H1 (cell line): ENCODE results near the gene POU2F1. TPM values are rescaled to one million over a fixed set of nuclear protein-coding genes. Genes with fewer than 3 reads are reported as not detected.
A peak's percentile ranks its signal among the peaks of the same experiment; 100 is the strongest.

Experiments
- CTCF ChIA-PET: fragments of 300-600 bp; sonication (Branson Sonifier 250); formaldehyde crosslinking; loops from one replicate; lab custom pipeline; 2021; ENCODE audit not compliant: partially characterized antibody; lab: Charles Lee
- POLR2A ChIA-PET: fragments of 300-600 bp; sonication (Branson Sonifier 250); formaldehyde crosslinking; loops from one replicate; lab custom pipeline; 2021; ENCODE audit warnings: inconsistent platforms; ENCODE audit not compliant: partially characterized antibody; lab: Charles Lee
- DNase-seq, 2 experiments: peaks; one replicate each; pipeline versions ENCODE4 v3.0.0 to v3.0.0-alpha.2; 2010 to 2022; ENCODE audit warnings: low spot score in 2 of 2, low read depth in 1 of 2, mixed read lengths in 1 of 2
- FAIRE-seq: peaks from 2 replicates; lab custom pipeline; 2011; peaks lifted over from hg19 to GRCh38; lab: Jason Lieb, UNC
- H2AFZ ChIP-seq: 2 replicates; pipeline ENCODE4 v1.8.1; 2012; ENCODE audit warnings: low read length, inconsistent platforms
- H2AK5ac ChIP-seq: 2 replicates; pipeline ENCODE4 v1.6.1; 2013; ENCODE audit warnings: low read depth, low read length
- H2BK120ac ChIP-seq: replicated peaks from 2 replicates; pipeline ENCODE3; 2013; ENCODE audit warnings: low read depth, low read length, inconsistent platforms
- H2BK12ac ChIP-seq: 2 replicates; pipeline ENCODE4 v1.6.1; 2013; ENCODE audit warnings: low read depth, low read length
- H2BK15ac ChIP-seq: 2 replicates; pipeline ENCODE4 v1.6.1; 2013; ENCODE audit warnings: low read length
- H2BK20ac ChIP-seq: 2 replicates; pipeline ENCODE4 v1.6.1; 2013; ENCODE audit warnings: low read length
- H2BK5ac ChIP-seq: 2 replicates; pipeline ENCODE4 v1.6.1; 2013; ENCODE audit warnings: low read depth, low read length
- H3K14ac ChIP-seq: 2 replicates; pipeline ENCODE4 v1.6.1; 2013; ENCODE audit warnings: inconsistent platforms; ENCODE audit not compliant: insufficient read length
- H3K18ac ChIP-seq: 2 replicates; pipeline ENCODE4 v1.6.1; 2013; ENCODE audit warnings: low read length; ENCODE audit errors: extremely low read depth
- H3K23ac ChIP-seq: 2 replicates; pipeline ENCODE4 v1.6.1; 2013; ENCODE audit warnings: inconsistent platforms; ENCODE audit not compliant: insufficient read length
- H3K23me2 ChIP-seq: 2 replicates; pipeline ENCODE4 v1.6.1; 2013; ENCODE audit warnings: low read depth, low read length
- H3K27ac ChIP-seq: 2 replicates; pipeline ENCODE4 v1.6.1; 2011; ENCODE audit warnings: low read depth, low read length, inconsistent platforms
- H3K27me3 ChIP-seq, 4 experiments: replicated peaks in 1 of 4; 1 replicate in 1 of 4; 2 replicates in 3 of 4; pipeline versions ENCODE4 v1.6.1 to v1.8.1; 2011 to 2013; ENCODE audit warnings: low read length in 3 of 4, mild to moderate bottlenecking in 3 of 4, inconsistent platforms in 2 of 4, mixed read lengths in 2 of 4, moderate library complexity in 1 of 4; ENCODE audit not compliant: control insufficient read depth in 3 of 4, insufficient read depth in 3 of 4; ENCODE audit errors: extremely low read depth in 1 of 4
- H3K36me3 ChIP-seq, 4 experiments: 2 replicates each; pipeline versions ENCODE4 v1.6.1 to v1.8.1; 2011 to 2013; ENCODE audit warnings: mild to moderate bottlenecking in 4 of 4, low read length in 3 of 4, moderate library complexity in 2 of 4, control low read depth in 1 of 4, inconsistent platforms in 1 of 4; ENCODE audit not compliant: insufficient read depth in 4 of 4, control insufficient read depth in 2 of 4
- H3K4ac ChIP-seq: replicated peaks from 2 replicates; pipeline ENCODE3; 2013; ENCODE audit warnings: low read length, low read depth, mixed read lengths, inconsistent platforms; ENCODE audit not compliant: insufficient read length
- H3K4me1 ChIP-seq, 4 experiments: replicated peaks in 1 of 4; 1 replicate in 1 of 4; 2 replicates in 3 of 4; pipeline versions ENCODE4 v1.6.1 to v1.8.1; 2011 to 2013; ENCODE audit warnings: low read length in 3 of 4, inconsistent platforms in 2 of 4, mixed read lengths in 1 of 4; ENCODE audit not compliant: insufficient read depth in 4 of 4, control insufficient read depth in 3 of 4
- H3K4me2 ChIP-seq, 2 experiments: 2 replicates each; pipeline versions ENCODE4 v1.6.1 to v1.8.1; 2011 to 2013; ENCODE audit warnings: low read depth in 2 of 2, low read length in 2 of 2, control low read depth in 1 of 2, inconsistent platforms in 1 of 2, mild to moderate bottlenecking in 1 of 2; ENCODE audit not compliant: insufficient read depth in 1 of 2
- H3K4me3 ChIP-seq, 4 experiments: fragments of 200-600, 300-600 bp in 1 of 4; sonication (generic), shearing (Covaris generic), sonication (Bioruptor Twin) in 1 of 4; 2 replicates each; pipeline versions ENCODE4 v1.5.1 to v1.8.1; 2011 to 2016; ENCODE audit warnings: low read length in 4 of 4, low read depth in 3 of 4, control low read depth in 2 of 4, inconsistent platforms in 2 of 4, mild to moderate bottlenecking in 2 of 4, mixed read lengths in 1 of 4, moderate library complexity in 1 of 4; ENCODE audit not compliant: insufficient read depth in 2 of 4; ENCODE audit errors: extremely low read depth in 1 of 4
- H3K56ac ChIP-seq: replicated peaks from 2 replicates; pipeline ENCODE3; 2013; ENCODE audit warnings: low read depth, mild to moderate bottlenecking, mixed read lengths, low read length, inconsistent platforms; ENCODE audit not compliant: insufficient read length
- H3K79me1 ChIP-seq: 2 replicates; pipeline ENCODE4 v1.6.1; 2013; ENCODE audit warnings: low read depth, low read length, control low read depth
- H3K79me2 ChIP-seq, 2 experiments: 2 replicates each; pipeline versions ENCODE4 v1.6.1 to v1.8.1; 2012 to 2013; ENCODE audit warnings: low read length in 2 of 2, mild to moderate bottlenecking in 2 of 2, inconsistent platforms in 1 of 2; ENCODE audit not compliant: insufficient read depth in 2 of 2, control insufficient read depth in 1 of 2
- H3K9ac ChIP-seq, 4 experiments: replicated peaks in 1 of 4; 1 replicate in 1 of 4; 2 replicates in 3 of 4; pipeline versions ENCODE4 v1.6.1 to v1.8.1; 2011 to 2013; ENCODE audit warnings: low read depth in 3 of 4, low read length in 3 of 4, control low read depth in 2 of 4, mild to moderate bottlenecking in 2 of 4, moderate library complexity in 2 of 4, inconsistent platforms in 1 of 4; ENCODE audit errors: extremely low read depth in 1 of 4
- H3K9me3 ChIP-seq, 2 experiments: 2 replicates each; pipeline versions ENCODE4 v1.6.1 to v1.8.1; 2012 to 2013; ENCODE audit warnings: mild to moderate bottlenecking in 2 of 2, moderate library complexity in 2 of 2, control low read depth in 1 of 2, inconsistent platforms in 1 of 2, low read depth in 1 of 2, low read length in 1 of 2, mixed read lengths in 1 of 2; ENCODE audit not compliant: insufficient read depth in 2 of 2
- H4K20me1 ChIP-seq, 2 experiments: replicated peaks in 1 of 2; 2 replicates each; pipeline versions ENCODE3 to v1.8.1; 2011 to 2013; ENCODE audit warnings: inconsistent platforms in 2 of 2, low read length in 2 of 2, mild to moderate bottlenecking in 1 of 2; ENCODE audit not compliant: insufficient read depth in 2 of 2, control insufficient read depth in 1 of 2
- H4K5ac ChIP-seq: 2 replicates; pipeline ENCODE4 v1.6.1; 2013; ENCODE audit warnings: low read length, low read depth, mixed read lengths, inconsistent platforms; ENCODE audit not compliant: insufficient read length
- H4K8ac ChIP-seq: 2 replicates; pipeline ENCODE4 v1.8.0; 2013; ENCODE audit warnings: mild to moderate bottlenecking, moderate library complexity, low read length, inconsistent platforms; ENCODE audit not compliant: insufficient read depth; ENCODE audit errors: extremely low read depth
- H4K91ac ChIP-seq: replicated peaks from 2 replicates; pipeline ENCODE3; 2013; ENCODE audit warnings: low read length, mixed read lengths, inconsistent platforms; ENCODE audit not compliant: insufficient read length
- WGBS, 2 experiments: shearing (Covaris generic) in 1 of 2; methylation state at CpG; one replicate each; pipeline versions ENCODE4 v1.1.6 to v1.1.7; 2013 to 2015; ENCODE audit warnings: low lambda C conversion rate in 2 of 2, mixed read lengths in 2 of 2, inconsistent platforms in 1 of 2, low coverage in 1 of 2, missing lambda C conversion rate in 1 of 2; ENCODE audit not compliant: insufficient replicate concordance in 2 of 2, insufficient coverage in 1 of 2, insufficient read length in 1 of 2; ENCODE audit errors: extremely low coverage in 1 of 2, missing lambda C conversion rate in 1 of 2; 5-methylcytosine and 5-hydroxymethylcytosine counted together
- polyA plus RNA-seq, 7 experiments: library from polyadenylated mRNA; depleted of rRNA in 3 of 7; stranded (reverse) in 5 of 7; unstranded in 2 of 7; fragments of >200 nt in 5 of 7; fragments of 200-250 nt in 2 of 7; gene quantifications; 1 replicate in 5 of 7; 2 replicates in 1 of 7; 4 replicates in 1 of 7; pipeline versions ENCODE4 v1.2.1 to v1.2.3, GENCODE V29; 2011 to 2013; ENCODE audit warnings: missing spikeins in 2 of 7, mixed read lengths in 2 of 7
- total RNA-seq: library from RNA; stranded (reverse); fragmentation: NEBNext Ultra II Directional; extraction: Animal tissue kit (Norgen Biotek cat#: 25700); gene quantifications from 2 replicates; pipeline ENCODE4 v1.2.1, GENCODE V29; 2021

POU2F1 gene
- total and polyA plus RNA-seq, 2 of the 8 experiments (the other 6 are each of a cell fraction or from before 2014, with no cell fraction given), result 37.0 to 57.2 TPM

GRCh38 chr1:167427848-167428247, 207.2 kb downstream of the POU2F1 start:
- 95% methylated on average over 5 of the region's 5 CpGs; no CpG with 5 or more reads in 1 of the 2 experiments for WGBS, 2 experiments
- no peak overlapping the region for H3K18ac ChIP-seq
- no peak overlapping the region for H2BK120ac ChIP-seq
- H4K20me1 ChIP-seq, result no peaks in the 10 kb centered on the region
- ChIA-PET POLR2A (interaction anchor here (1.3 to 1.4 kb wide), 3 partner anchors 11 to 208 kb away, joined by 3 to 5 read pairs (median 4); partner anchors contain the start of gene POU2F1), CTCF (interaction anchor here (0.9 to 1.8 kb wide), 8 partner anchors 11 to 107 kb away, joined by 3 to 8 read pairs (median 4); no protein-coding TSS in a partner anchor)
- no peak overlapping the region for H2BK12ac ChIP-seq
- no peaks in the 10 kb centered on the region for H3K23me2 ChIP-seq
- no peak for DNase-seq
- FAIRE-seq, result peak; percentile 13
- H3K4me2 ChIP-seq, result no peak overlapping the region
- H3K79me1 ChIP-seq, result no peaks in the 10 kb centered on the region
- no peaks in the 10 kb centered on the region for H3K27me3 ChIP-seq
- no peak overlapping the region for H2AFZ ChIP-seq
- H3K79me2 ChIP-seq, result no peaks in the 10 kb centered on the region
- H3K14ac ChIP-seq, result no peak overlapping the region
- no peak overlapping the region for H3K4me3 ChIP-seq
- no peak overlapping the region for H3K27ac ChIP-seq
- H3K56ac ChIP-seq, result no peak overlapping the region
- 0 out of 8 replicates have a peak, but pooled peaks cover 0 to 2% (median 0%) of the 10 kb centered on the region in 4 experiments for H3K36me3 ChIP-seq
- no peak overlapping the region for H2BK5ac ChIP-seq
- H4K91ac ChIP-seq, result no peak overlapping the region
- H4K5ac ChIP-seq, result no peak overlapping the region
- no peak overlapping the region for H2BK15ac ChIP-seq
- no peaks in the 10 kb centered on the region for H3K9me3 ChIP-seq
- no peak overlapping the region for H2BK20ac ChIP-seq
- no peak overlapping the region for H3K4ac ChIP-seq
- H3K4me1 ChIP-seq, result peaks cover 30 to 59% (median 35%) of the 10 kb centered on the region in 4 experiments
- H4K8ac ChIP-seq, result no peak overlapping the region
- no peak overlapping the region for H3K23ac ChIP-seq
- no peak overlapping the region for H3K9ac ChIP-seq
- no peak overlapping the region for H2AK5ac ChIP-seq
